Body of pancreas (tissue), 4 donors: ENCODE data around the gene PCYOX1L. TPM values are rescaled to one million over a fixed set of nuclear protein-coding genes. Genes with fewer than 3 reads are reported as not detected.
A peak's percentile ranks its signal among the peaks of the same experiment; 100 is the strongest.

ENCODE experiments used
- ATAC-seq: fragments of 150-250 bp; one replicate; pipeline ENCODE4 v1.9.1; 2016
- DNase-seq, 4 donors: peaks; one replicate each; pipeline ENCODE4 v3.0.0-alpha.2; 2019
- H3K27ac ChIP-seq, 4 donors: fragments of 200-600 bp; sonication (generic); 1 replicate in 3 of 4; 2 replicates in 1 of 4; pipeline versions ENCODE4 v1.5.1 to v1.6.1; 2016 to 2019; ENCODE audit warnings: mild to moderate bottlenecking in 1 of 4, mixed read lengths in 1 of 4, moderate library complexity in 1 of 4
- H3K27me3 ChIP-seq, 2 donors: fragments of 200-600 bp; sonication (generic); one replicate each; pipeline ENCODE4 v1.6.0; 2016; ENCODE audit warnings: mild to moderate bottlenecking in 1 of 2
- H3K36me3 ChIP-seq, 2 donors: fragments of 200-600 bp; sonication (generic); replicated peaks in 1 of 2; 2 replicates each; pipeline ENCODE4 v1.5.1; 2016; ENCODE audit warnings: low read depth in 2 of 2; ENCODE audit not compliant: insufficient read depth in 1 of 2
- H3K4me1 ChIP-seq: fragments of 200-600 bp; sonication (generic); one replicate; pipeline ENCODE4 v1.6.0; 2016
- H3K4me3 ChIP-seq, 2 donors: fragments of 200-600 bp; sonication (generic); 1 replicate in 1 of 2; 2 replicates in 1 of 2; pipeline ENCODE4 v1.5.1; 2016 to 2019
- H3K9me3 ChIP-seq, 3 donors: fragments of 200-600 bp; sonication (generic); 1 replicate in 2 of 3; 2 replicates in 1 of 3; pipeline ENCODE4 v1.5.1; 2016
- POLR2A ChIP-seq, 3 donors: fragments of 450-650 bp; IDR thresholded peaks; one replicate each; pipeline ENCODE4 v1.6.1; 2016; ENCODE audit warnings: antibody characterized with exemption in 3 of 3, mild to moderate bottlenecking in 2 of 3
- WGBS, 2 donors: methylation state at CpG; one replicate each; pipeline ENCODE4 v1.1.5; 2017; 5-methylcytosine and 5-hydroxymethylcytosine counted together
- intact Hi-C: fragments of 100-400 bp; cut with DNase I; formaldehyde crosslinking; loops from one replicate; pipeline ENCODE4 v1.15.1; 2023
- total RNA-seq, 2 donors: library from RNA; depleted of rRNA; stranded (reverse); fragments of >200 nt; gene quantifications; one replicate each; pipeline ENCODE4 v1.1.0, GENCODE V29; 2016
- TF ChIP-seq, protein P1 (sequence below), 7 experiments: fragments of 450-650 bp in 4 of 7; fragments of 200-600 bp in 3 of 7; sonication (generic) in 3 of 7; IDR thresholded peaks; one replicate each; pipeline ENCODE4 v1.5.1; 2016 to 2019; ENCODE audit warnings: antibody characterized with exemption in 7 of 7

The PCYOX1L gene
- total RNA-seq, 2 donors from 2014 or later: 3.9 to 5.6 TPM

DNA sequence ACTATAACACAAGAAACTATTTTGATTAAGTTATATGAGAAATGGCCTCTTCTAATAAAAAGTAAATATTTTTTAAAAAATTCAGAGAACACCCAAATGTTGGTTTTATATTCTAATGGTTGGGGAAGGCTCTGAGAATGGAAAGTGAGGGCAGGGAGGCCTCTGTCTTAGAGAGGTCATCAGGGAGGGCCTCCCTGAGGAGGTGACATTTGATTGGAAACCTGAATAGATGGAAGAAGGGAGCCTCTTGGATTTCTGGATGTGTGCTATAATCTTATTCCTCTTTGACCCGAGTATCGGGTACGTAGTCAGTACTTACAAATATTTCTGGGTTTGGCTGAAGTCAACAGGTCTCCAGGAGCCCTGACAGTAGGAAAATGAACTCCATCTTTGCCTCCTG is 38.7 kb upstream of the PCYOX1L start:
- ATAC-seq: no peak

DNA sequence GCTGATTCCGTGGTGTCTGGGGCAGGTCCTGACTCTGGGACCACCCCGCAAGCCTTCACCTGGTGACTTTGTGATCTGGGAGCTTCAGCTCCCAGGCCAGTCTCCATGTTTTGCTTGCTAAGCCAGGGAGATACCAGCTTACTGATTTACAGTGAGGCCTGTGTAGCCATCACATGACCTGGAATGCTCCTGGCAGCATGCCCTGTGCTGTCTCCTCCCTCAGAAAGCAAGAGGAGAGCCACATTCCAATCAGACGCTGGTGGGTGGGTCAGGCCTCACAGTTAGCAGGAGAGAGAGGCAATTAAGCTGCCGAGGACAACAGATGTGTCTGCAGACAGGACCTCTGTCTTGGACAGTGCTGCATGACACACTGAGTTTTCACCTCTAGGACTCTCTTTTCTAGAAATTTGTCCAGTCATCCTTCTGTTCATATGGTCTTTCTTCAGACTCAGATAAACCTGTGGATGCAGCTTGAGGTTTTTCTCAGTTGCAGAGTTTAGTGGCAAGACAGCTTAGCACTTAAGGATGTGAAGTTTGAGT is 37.0 kb upstream of the PCYOX1L start:
- peak; percentile 94 for ATAC-seq
- H3K4me3 ChIP-seq: no peak overlapping the region
- intact Hi-C loops: no loop called here
- H3K27ac ChIP-seq: peak overlapping the region; percentile 62 to 77 (median 70)
- WGBS, 2 donors: 15 to 27% methylated on average over 4 of the region's 4 CpGs
- peak in 2 of 3 donors; percentile 23 to 43 for TF ChIP-seq POLR2A (IDR thresholded peaks at IDR 0.05)
- TF ChIP-seq, protein P1, sequence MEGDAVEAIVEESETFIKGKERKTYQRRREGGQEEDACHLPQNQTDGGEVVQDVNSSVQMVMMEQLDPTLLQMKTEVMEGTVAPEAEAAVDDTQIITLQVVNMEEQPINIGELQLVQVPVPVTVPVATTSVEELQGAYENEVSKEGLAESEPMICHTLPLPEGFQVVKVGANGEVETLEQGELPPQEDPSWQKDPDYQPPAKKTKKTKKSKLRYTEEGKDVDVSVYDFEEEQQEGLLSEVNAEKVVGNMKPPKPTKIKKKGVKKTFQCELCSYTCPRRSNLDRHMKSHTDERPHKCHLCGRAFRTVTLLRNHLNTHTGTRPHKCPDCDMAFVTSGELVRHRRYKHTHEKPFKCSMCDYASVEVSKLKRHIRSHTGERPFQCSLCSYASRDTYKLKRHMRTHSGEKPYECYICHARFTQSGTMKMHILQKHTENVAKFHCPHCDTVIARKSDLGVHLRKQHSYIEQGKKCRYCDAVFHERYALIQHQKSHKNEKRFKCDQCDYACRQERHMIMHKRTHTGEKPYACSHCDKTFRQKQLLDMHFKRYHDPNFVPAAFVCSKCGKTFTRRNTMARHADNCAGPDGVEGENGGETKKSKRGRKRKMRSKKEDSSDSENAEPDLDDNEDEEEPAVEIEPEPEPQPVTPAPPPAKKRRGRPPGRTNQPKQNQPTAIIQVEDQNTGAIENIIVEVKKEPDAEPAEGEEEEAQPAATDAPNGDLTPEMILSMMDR (IDR thresholded peaks at IDR 0.05): no peak
- DNase-seq: peak; percentile 88 to 95 (median 94)
- H3K27me3 ChIP-seq: no peaks in the 10 kb centered on the region
- no peaks in the 10 kb centered on the region for H3K9me3 ChIP-seq
- peaks cover 16% of the 10 kb centered on the region for H3K4me1 ChIP-seq
- H3K36me3 ChIP-seq: no peaks in the 10 kb centered on the region

More for the DNA sequence above, 38.7 kb upstream of the PCYOX1L start:
- TF ChIP-seq POLR2A (IDR thresholded peaks at IDR 0.05): no peak
- TF ChIP-seq, protein P1 (IDR thresholded peaks at IDR 0.05): no peak
- no peaks in the 10 kb centered on the region for H3K36me3 ChIP-seq
- no peak for DNase-seq
- peaks cover 16% of the 10 kb centered on the region for H3K4me1 ChIP-seq
- 85 to 93% methylated on average over 3 of the region's 3 CpGs for WGBS, 2 donors
- no peaks in the 10 kb centered on the region for H3K27me3 ChIP-seq
- no peak overlapping the region for H3K27ac ChIP-seq
- no peak overlapping the region for H3K4me3 ChIP-seq
- H3K9me3 ChIP-seq: no peaks in the 10 kb centered on the region
- intact Hi-C loops: no loop called here

DNA sequence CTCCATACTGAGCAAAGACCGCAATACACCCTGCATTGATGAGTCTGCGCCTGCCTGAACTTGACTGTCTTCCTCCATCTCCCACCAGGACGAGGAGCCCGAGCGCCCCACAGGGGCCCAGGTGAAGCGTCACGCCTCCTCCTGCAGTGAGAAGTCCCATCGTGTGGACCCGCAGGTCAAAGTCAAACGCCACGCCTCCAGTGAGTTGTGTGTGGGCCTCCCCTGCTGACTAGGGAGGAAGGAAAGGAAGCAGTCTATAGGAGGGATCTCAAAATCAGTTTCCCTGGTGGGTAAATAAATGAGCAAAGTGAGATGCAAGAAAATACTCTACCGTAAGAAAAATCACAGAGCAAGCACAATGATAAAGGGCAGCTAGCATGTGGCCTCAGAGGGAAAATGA is 35.3 kb upstream of the PCYOX1L start:
- no peaks in the 10 kb centered on the region for H3K9me3 ChIP-seq
- ATAC-seq: no peak
- no peaks in the 10 kb centered on the region for H3K27me3 ChIP-seq
- no peak for DNase-seq
- 73 to 85% methylated on average over 12 of the region's 12 CpGs for WGBS, 2 donors
- peaks cover 14% of the 10 kb centered on the region for H3K4me1 ChIP-seq
- no peaks in the 10 kb centered on the region for H3K36me3 ChIP-seq
- intact Hi-C loops: no loop called here
- no peak for TF ChIP-seq POLR2A (IDR thresholded peaks at IDR 0.05)
- TF ChIP-seq, protein P1 (IDR thresholded peaks at IDR 0.05): no peak
- H3K4me3 ChIP-seq: no peak overlapping the region
- H3K27ac ChIP-seq: no peak overlapping the region

DNA sequence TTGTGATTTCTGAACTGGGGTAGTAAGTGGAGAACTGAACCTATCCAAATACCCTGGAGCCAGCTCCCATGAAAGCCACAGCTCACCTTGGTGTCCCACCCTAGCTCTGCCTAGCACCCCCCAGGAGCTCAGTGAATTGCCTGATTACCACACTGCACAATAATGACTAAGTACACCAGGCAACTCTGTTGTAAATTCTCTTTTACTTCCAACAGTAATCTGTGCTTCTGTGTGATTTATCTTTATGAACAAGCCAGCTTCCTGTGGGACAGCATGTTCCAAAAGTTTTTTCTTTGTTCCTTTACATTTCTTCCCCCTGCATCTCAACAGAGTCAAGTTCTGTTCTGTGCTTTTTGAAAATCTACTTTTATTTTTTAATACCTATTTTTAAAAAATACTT is 34.6 kb upstream of the PCYOX1L start:
- no peaks in the 10 kb centered on the region for H3K27me3 ChIP-seq
- ATAC-seq (no peak), DNase-seq (no peak)
- H3K4me3 ChIP-seq: no peak overlapping the region
- no peak overlapping the region for H3K27ac ChIP-seq
- intact Hi-C loops: no loop called here
- no peaks in the 10 kb centered on the region for H3K9me3 ChIP-seq
- H3K4me1 ChIP-seq: peaks cover 13% of the 10 kb centered on the region
- no peak for TF ChIP-seq POLR2A (IDR thresholded peaks at IDR 0.05)
- TF ChIP-seq, protein P1 (IDR thresholded peaks at IDR 0.05): no peak
- H3K36me3 ChIP-seq: no peaks in the 10 kb centered on the region

DNA sequence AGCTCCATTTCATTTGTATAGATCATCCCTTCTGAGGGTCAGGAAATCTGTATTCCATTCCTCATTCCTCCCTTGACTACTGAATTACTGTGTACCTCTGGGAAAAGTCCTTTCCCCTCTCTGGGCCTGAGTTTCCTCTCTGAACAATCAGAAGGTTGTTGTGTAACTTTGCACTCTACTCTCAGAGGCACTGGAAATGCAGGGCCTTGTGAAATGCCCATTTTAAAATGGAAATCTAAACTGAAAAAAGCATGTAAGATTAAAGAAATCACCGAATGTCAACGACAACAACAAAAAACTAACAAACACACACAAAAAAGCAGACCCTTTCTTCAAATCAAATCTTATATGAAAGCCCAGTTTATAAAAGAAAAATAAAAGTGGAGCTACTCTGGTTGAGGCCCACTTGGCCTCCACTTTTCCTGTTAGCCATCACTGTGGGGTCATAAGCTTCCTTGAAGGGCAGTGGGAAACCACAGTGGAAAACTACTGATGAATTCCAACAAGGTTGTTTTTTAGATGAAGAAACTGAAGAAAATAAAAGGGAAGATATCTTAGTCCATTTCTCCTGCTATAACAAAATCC is 34.1 kb upstream of the PCYOX1L start:
- no peak for ATAC-seq
- Histone ChIP-seq H3K27me3 (no peaks in the 10 kb centered on the region), H3K27ac (no peak overlapping the region), H3K4me3 (no peak overlapping the region), H3K9me3 (no peaks in the 10 kb centered on the region), H3K36me3 (no peaks in the 10 kb centered on the region), H3K4me1 (peaks cover 13% of the 10 kb centered on the region)
- TF ChIP-seq, protein P1 (IDR thresholded peaks at IDR 0.05): no peak
- no peak for TF ChIP-seq POLR2A (IDR thresholded peaks at IDR 0.05)
- intact Hi-C loops: no loop called here
- DNase-seq: no peak
- WGBS, 2 donors: 73 to 80% methylated on average over 2 of the region's 2 CpGs
